ENCODE measurements around the gene RRP1.
A peak's percentile ranks its signal among the peaks of the same experiment; 100 is the strongest.

The RRP1 gene, protein sequence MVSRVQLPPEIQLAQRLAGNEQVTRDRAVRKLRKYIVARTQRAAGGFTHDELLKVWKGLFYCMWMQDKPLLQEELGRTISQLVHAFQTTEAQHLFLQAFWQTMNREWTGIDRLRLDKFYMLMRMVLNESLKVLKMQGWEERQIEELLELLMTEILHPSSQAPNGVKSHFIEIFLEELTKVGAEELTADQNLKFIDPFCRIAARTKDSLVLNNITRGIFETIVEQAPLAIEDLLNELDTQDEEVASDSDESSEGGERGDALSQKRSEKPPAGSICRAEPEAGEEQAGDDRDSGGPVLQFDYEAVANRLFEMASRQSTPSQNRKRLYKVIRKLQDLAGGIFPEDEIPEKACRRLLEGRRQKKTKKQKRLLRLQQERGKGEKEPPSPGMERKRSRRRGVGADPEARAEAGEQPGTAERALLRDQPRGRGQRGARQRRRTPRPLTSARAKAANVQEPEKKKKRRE

DNA sequence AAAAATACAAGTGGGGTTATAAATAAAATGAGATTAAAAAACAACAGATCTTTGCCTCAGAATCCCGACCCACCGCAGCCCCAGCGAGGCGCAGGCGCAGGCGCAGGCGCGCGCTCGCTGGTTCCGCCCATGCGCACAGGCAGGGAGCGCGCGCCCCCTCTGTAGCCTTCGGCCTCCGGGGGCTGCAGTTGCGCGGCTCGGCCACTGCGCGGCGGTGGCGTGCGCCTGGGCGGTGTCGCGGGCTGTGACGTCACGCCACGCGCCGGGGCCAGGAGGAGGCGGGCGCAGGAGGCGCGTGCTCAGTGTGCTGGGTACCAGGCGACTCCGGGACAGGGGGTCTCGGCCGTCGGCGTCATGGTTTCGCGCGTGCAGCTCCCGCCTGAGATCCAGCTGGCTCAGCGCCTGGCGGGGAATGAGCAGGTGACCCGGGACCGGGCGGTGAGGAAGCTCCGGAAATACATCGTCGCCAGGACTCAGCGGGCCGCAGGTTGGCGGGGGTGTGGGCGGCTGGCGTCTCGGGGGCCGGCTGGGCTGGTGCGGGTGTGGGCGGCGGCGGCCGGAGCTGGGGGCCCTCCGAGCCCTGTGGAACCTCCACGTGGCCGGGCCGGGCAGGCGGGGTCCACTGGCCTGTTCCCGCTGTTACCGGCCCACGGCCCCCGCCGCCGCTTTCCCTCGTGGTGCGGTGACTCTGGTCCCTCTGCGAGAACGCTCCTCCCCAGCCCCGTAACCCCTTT, at the start of gene RRP1:
Gene RRP1, plus strand, starts transcription at position 302 of the 734 bp plus-strand sequence. Its CDS starts 53 bp downstream, at position 355.
- DNase-seq = peak; percentile 87 to 96 (median 92)

DNA sequence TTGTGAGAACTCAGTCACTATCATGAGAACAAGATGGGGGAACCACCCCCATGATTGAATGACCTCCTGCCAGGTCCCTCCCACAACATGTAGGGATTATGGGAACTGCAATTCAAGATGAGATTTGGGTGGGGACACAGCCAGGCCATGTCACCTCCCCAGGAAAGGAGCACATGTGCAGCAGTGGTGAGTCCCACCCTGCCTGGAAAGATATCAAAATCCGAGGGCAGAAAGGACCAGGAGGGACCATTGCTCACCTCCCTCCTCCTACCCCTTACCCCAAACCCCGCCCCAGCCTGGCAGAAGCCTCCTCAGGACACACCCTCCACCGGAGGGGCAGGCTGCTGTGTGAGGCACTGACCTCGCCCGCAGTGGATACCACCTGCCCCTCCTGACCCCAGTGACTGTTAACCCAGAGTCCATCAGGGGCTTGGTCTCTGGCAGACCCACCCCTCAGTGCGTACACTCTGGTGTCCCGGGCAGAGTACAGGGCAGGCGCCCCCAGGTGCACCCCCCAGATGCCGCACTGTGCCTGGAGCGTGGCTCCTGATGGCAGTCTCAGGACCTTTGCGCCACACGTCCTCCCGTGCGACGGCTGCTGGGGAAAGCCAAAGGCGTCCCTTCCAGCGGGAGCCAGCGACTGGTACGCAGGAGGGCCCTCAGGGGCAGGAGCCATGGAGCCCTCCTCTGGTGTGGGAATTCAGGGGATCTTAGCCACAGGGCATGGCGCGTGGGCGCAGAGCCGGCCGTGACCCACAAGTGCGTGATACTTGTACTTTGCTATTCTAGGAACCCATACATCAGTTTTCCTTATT, 49.5 kb upstream of the RRP1 start:
- DNase-seq = no peak

DNA sequence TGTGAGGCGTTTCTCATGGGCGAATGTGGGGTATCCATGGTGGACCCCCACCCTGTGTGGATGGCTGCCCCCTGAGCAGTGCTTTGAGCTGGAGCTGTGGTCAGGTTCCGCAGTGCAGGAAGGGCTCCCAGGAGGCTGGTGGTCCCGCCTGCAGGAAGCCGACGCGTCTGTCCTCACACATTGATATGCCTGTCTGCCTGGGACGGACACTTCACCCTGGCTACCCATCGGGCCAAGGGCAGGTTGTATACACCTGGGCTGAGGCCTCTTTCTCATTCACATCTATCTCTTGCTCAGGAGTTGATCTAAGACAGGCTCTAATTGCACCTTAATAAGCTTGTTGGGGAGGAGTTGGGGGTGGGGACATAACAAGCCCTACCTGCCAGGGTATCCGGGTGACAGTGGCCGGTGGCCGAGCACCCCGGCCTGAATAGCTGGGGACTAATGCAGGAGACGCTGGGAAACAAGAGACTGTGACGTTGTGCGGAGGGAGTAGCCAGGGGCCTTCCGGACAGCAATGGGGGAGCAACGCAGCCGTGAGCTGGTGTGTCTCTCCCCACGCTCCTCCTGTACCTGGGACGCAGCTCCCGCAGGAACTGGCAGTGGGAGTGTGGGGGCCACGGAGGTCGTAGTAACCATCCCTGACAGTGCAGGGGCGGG, 48.8 kb upstream of the RRP1 start:
- DNase-seq = peak in 1 of 4 experiments; percentile 5

DNA sequence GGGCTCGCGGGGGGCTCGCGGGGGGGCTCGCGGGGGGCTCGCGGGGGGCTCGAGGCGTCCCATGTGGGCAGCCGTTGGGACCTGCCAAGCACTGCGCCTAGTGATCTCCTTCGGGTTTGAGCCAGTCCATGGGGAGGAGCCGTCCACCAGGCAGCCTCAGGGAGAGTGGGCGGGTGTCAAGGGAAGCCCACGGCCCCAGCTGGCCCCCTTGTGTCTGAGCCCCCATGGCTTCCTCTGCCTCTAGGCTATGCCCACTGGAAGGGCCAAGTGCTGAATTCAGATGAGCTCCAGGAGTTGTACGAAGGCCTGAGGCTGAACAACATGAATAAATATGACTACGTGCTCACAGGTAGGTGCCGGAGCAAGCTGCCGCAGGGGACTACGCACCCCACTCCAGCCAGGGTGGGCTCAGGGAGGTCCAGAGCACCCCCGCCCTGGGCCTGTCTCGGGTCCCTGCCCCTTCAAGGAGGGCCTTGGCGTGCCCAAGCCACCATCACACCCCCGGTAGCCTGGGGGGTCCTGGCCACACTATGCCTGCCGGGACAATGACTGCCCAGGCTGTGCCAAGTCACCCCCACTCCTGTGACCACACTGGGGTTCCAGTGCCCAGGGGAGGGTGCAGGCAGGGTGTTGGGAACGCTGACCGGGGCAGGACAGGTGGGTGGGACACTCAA, 47.8 kb upstream of the RRP1 start:
- no peak for DNase-seq

DNA sequence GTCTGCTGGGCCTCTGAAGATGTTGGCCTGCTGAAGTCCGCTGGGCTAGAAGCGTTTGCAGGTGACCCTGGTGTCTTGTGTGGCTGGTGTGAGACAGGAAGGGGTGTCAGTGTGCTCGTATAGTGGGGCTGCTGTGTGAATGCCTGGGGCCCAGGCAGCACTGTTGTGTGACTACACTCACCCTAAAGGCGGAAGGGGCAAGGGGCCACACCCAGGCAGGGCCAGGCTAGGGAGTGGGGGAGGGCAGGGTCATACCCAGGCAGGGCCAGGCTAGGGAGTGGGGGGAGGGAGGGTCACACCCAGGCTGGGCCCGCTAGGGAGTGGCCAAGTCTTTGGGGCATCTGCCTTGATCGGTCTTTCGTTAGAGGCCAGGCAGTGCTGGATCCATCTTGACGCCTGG, 45.4 kb upstream of the RRP1 start:
- no peak for DNase-seq

DNA sequence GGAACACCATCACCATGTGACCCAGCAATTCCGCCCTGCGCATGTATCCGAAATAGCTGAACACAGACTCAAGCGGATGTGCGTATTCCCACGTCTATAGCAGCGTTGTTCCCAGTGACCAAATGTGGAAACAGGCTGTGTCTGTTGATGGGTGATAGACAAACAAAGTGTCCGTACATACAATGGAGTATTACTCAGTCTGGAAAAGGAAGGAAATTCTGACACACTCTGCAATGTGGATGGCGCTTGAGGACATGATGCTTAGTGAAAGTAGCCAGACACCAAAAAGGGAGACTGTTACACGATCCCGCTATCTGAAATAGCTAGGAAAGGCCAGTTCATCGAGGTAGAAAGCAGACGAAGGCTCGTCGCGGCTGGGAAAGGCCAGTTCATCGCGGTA, 44.7 kb upstream of the RRP1 start:
- DNase-seq = no peak

DNA sequence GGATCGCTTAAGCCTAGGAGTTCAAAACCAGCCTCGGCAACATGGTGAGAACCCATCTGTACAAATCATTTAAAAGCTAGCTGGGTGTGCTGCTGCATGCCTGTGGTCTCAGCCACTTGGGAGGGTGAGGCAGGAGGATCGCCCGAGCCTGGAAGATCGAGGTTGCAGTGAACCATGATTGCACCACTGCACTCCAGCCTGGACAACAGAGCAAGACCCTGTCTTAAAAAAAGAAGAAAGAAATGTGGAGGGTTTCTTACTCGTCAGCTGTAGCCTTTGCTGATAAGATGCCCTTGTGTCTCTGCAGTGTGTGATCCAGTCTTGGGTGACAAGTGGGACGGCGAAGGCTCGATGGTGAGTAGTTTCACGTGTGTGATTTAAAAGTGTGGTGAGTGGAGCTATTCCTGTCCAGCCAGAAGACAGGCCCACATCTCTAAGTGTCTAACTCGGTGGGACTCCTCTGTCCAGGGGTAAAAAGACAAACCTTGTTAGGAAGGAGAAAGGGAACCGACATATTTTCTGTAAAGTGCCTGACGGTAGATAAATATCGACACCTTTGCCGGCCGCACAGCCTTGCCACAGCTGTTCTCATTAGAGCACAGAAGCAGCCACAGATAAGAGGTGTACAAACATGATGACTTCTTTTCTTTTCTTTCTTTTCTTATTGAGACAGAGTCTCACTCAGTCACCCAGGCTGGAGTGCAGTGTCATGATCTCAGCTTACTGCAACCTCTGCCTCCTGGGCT, 43.4 kb upstream of the RRP1 start:
- DNase-seq = no peak

DNA sequence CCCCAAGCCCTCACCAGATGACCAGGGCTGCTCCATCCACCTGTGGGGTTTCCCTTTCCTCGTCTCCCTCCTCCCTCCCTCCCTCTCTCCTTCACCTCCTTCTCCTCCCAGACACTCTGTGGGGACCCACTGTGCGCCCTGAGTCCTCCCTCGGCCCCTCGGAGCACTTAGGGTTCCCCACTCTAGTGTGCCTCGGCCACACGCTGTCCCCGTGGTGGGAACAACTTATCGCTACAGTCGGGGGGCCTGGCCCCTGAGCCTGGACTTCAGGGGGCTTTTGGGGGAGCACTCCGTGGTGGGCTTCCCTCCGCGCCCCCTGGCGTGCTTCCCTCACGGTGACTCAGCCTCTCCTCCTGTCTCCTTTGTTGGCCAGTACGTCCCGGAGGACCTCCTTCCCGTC, 40.8 kb upstream of the RRP1 start:
- no peak for DNase-seq

DNA sequence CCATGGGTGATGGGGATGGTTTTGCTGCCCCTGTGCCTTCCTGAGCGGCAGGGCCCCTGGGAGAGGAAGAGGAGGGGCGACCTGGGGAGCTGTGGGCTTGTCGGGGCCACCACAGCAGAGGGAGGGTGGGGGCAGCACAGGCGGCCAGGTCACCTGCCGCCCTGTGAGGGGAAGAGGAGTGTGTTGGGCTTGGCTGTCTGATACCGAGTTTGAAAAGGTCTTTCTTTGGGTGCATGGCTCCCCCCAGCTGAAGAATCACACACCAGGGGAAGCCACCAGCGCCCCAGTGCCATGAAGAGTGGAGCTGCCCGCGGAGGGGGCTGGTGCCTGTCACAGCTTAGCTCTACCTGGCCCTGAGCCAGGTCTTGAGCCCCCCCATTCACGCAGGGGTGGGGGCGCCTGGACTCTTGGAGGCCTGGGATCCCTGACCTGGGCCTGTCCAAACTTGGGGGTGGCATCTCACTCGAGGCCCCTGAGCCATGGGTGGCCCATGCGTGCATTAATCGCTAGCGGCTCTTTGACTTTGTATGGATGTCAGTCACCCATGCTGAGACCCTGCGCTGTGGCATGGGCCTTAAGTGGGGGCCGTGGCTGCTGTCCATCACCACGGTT, 39.6 kb upstream of the RRP1 start:
- no peak for DNase-seq

DNA sequence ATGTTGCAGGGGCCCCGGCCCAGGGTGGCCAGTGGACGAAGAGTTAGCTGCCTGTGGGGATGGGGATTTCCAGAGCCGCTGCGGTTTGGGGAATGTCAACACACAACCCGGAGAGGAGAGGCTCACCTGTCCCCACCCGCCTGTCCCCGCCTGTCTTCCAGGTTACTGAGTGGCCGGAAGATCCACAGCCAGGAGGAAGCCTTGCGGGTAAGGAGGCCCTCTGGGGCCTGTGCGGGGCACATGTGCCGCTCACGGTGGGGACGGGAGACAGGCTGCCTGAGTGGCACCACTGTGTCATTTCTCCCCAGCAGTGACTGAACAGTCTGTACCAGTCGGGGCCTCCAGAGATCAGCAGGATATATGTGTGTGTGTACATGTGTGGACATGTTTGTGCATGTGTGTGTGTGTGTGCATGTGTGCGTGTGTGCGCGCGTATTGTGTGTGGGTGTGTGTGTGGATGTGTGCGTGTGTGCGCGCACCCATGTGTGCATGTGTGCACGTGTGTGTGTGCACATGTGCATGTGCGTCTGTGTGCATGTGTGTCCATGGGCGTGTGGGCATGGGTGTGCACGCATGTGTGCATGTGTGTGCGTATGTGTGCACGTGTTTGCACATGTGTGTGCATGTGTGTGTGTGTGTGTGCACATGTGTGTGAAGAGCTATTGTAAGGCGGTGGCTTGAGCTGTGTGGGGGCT, 38.9 kb upstream of the RRP1 start:
- DNase-seq = no peak

DNA sequence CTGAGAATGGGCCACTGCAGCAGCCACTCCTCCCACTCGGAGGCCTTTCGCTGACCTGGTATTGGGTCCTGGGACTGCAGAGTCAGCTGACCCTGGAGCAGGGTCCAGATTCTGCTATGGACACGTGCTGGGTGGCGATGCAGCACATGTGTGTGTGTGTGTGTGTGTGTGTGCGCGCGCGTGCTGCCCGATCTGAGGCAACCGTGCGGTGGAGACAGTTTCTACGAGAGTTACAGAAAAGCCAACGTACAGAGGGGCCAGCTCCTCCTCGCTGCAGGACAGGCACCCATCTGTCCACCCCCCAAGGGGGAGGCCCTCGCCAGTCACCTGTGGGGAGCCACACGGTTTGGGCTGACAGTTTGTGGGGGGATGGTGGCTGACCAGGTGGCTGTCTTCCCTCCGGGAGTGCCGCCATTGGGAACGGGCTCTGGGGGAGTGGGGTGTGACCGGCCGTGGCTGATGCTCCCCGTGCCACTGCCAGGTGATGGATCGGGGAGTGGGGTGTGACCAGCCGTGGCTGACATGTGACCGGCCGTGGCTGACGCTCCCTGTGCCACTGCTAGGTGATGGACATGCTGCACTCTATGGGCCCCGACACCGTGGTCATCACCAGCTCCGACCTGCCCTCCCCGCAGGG, 37.3 kb upstream of the RRP1 start:
- DNase-seq = no peak

DNA sequence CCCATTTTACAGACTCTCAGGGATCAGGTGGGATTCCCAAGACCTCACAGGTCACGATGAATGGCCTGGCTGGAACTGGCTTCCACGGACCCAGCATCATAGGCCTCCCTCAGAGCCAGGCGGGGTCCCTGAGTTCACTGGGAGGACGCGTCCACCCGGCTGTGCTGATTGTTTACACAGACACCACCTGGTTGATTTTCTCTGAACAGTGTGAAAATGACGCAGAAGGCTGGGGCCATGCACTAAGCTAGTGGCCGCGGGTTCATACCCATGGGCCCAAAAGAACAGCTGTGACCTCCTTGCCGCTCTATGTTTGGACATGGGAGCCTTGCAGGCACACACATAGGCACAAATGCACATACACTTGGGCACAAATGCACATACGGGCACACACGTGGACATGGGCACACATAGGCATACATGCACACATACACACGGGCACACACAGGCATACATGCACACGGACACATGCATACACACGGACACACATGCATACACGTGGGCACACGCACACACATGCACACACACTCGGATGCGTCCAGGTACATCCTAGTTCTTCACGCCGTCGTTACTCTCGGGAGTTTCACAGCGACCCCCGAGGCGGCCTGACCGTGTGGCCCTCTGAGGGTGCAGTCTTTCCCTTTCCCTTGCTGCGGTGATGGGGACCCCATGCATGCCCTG, 36.5 kb upstream of the RRP1 start:
- DNase-seq = no peak

DNA sequence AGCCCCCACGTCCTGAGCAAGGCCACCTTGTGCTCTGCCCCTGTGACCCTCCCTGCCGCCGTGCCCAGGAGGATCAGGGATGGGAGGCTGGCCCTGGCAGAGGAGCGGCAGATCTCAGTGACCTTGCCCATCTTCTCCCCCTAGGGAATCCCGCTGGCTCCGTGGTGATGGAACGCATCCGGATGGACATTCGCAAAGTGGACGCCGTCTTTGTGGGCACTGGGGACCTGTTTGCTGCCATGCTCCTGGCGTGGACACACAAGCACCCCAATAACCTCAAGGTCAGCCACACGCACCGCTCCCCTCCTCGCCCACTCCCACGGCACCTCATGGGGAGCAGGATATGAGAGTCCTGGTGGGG, 36.0 kb upstream of the RRP1 start:
- no peak for DNase-seq

DNA sequence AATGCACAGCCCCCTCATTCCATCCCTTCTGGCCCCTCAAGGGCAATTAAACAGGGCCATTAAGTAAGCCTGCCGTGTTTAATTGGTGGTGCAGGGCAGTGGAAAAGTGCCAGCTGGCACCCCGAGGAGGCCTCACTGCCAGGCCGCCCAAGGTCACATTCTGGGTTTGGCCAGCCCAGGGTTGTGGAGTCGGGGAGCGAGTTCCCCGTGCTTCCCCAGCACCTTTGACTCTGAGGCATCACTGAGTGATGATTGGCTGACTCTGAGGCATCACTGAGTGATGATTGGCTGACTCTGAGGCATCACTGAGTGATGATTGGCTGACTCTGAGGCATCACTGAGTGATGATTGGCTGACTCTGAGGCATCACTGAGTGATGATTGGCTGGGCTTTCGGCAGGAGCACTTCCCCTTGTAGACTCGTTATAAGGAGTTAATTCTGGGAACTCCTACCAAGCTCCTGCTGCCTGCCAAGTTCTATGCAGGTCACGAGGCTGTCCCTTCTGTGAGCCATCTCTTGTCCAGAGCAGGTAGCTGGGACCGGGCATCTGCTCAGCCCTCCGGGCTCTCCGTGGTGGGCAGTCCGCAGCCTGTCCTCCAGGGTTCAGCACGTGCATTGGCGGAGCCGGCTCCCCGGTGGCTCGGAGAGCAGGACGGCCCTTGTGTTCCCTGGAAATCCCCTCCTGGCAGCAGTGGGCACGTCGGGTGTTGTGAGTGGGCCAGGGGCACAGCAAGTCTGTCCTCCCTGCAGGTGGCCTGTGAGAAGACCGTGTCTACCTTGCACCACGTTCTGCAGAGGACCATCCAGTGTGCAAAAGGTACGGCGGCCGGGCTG, 34.2 kb upstream of the RRP1 start:
- DNase-seq = no peak

DNA sequence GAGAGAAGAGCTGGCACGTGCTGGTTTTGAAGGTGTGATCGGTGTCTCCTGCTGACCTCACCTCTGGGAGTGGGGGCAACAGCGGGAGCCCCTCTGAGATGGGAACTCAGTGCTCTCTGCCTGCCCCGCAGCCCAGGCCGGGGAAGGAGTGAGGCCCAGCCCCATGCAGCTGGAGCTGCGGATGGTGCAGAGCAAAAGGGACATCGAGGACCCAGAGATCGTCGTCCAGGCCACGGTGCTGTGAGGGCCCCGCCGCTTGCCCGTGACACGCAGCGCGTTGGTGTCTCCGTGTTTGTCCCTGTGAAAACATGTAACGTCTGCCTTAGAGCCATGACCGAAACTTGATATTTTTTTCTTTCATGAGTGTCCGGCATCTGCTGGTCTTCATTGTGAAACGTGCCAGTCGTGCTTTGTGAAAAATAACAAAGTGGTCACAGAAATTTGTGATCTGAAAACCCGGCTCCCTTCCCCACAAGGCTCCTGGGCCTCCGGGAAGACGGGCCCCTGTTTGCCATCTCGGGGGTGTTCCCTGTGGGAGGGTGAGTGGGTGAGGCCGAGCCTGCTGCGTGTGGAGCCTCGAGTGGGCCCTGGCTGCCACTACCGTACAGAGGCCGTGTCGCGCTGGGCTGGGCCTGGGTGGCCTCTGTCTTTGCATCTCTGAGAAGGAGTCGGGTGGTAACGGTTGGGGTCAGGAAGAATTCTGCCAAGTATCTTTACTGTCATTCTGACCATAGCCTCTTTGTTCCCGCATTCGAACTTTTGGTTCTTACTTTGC, 33.4 kb upstream of the RRP1 start:
- DNase-seq = no peak

DNA sequence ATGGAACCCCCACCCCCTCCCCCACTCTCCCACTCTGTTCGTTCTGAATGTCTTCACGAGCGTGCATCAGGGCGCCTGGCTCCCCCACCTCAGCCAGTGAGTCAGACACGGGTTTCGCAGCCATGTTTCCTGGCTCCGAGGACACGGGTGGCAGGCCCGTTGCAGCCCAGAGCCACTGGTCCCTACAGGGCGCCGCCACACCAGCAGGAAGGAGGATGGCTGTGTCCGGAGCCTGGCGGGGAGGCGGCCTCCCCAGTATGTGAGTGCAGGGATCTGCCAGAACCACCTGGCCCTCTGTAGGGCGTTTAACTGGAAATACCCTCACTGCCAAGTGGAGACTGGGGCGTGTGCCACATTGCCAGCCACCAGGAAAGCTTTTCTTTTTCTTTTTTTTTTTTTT, 31.8 kb upstream of the RRP1 start:
- no peak for DNase-seq

DNA sequence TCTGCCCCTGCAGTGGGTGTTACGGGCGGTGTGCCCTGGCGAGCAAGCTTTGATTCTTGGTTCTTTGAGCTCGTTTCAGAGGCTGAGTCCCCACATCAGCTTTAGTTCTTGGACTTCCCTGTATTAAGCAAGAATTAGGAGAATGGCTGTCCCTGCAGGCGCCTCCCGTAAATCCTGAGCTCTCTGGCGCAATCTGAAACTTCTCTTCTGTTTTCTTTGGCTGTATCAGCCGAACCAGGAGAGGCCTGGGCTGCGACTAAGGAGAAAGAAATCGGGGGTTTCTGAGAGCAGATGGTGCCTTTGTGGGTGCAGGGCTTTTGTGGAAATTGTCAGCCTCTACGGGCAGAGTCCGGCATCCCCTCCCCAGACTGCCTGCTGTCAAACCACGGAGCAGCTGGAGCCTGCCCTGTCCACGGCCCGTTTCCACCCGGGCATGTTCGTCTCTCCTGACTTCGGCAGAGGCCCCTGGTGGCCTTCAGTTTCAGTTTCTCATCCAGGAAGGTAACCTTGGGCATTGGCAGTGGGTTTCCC, 31.2 kb upstream of the RRP1 start:
- DNase-seq = no peak

Measured in activated naive CD4-positive, alpha-beta T cell (primary cell).